Naive thymus-derived CD4-positive, alpha-beta T cell (primary cell): Measurements from ENCODE around the gene WDFY1. TPM values are rescaled to one million over a fixed set of nuclear protein-coding genes. Genes with fewer than 3 reads are reported as not detected.
A peak's percentile ranks its signal among the peaks of the same experiment; 100 is the strongest.

ENCODE experiments used
- ATAC-seq: fragments of 150-1000 bp; cut with Tn5 transposase; 2 replicates; pipeline ENCODE4 v1.10.0; 2021; ENCODE audit warnings: mild to moderate bottlenecking, moderate library complexity
- CTCF ChIA-PET: fragments of 350-600 bp; sonication (Branson Sonifier 250); formaldehyde crosslinking; loops from one replicate; lab custom pipeline; 2021; ENCODE audit warnings: antibody characterized with exemption; lab: Charles Lee
- POLR2A ChIA-PET: fragments of 350-600 bp; sonication (Branson Sonifier 250); formaldehyde crosslinking; loops from one replicate; lab custom pipeline; 2021; ENCODE audit warnings: antibody characterized with exemption, inconsistent platforms; lab: Charles Lee
- DNase-seq, 9 donors: peaks; one replicate each; pipeline versions ENCODE4 v3.0.0 to v3.0.0-alpha.2; 2020 to 2022; ENCODE audit warnings: mixed read lengths in 1 of 9
- H3K27ac ChIP-seq: one replicate; pipeline ENCODE4 v1.7.0; 2013; ENCODE audit warnings: mild to moderate bottlenecking, low read depth, low read length, moderate library complexity
- H3K27me3 ChIP-seq, 2 donors: one replicate each; pipeline ENCODE4 v1.7.0; 2013; ENCODE audit warnings: low read length in 2 of 2, mild to moderate bottlenecking in 2 of 2, moderate library complexity in 2 of 2; ENCODE audit not compliant: control insufficient read depth in 2 of 2, insufficient read depth in 2 of 2
- H3K36me3 ChIP-seq, 3 experiments: 1 replicate in 2 of 3; 2 replicates in 1 of 3; pipeline ENCODE4 v1.7.0; 2013; ENCODE audit warnings: low read length in 3 of 3, mild to moderate bottlenecking in 3 of 3, moderate library complexity in 1 of 3; ENCODE audit not compliant: insufficient read depth in 3 of 3, control insufficient read depth in 2 of 3
- H3K4me1 ChIP-seq, 2 donors: one replicate each; pipeline ENCODE4 v1.7.0; 2013; ENCODE audit warnings: low read length in 2 of 2, mild to moderate bottlenecking in 2 of 2, moderate library complexity in 1 of 2; ENCODE audit not compliant: control insufficient read depth in 2 of 2, insufficient read depth in 2 of 2
- H3K4me3 ChIP-seq: 2 replicates; pipeline ENCODE4 v1.7.0; 2013; ENCODE audit warnings: mild to moderate bottlenecking, low read length
- H3K9me3 ChIP-seq, 3 experiments: 1 replicate in 2 of 3; 2 replicates in 1 of 3; pipeline ENCODE4 v1.7.0; 2013; ENCODE audit warnings: low read length in 3 of 3; ENCODE audit not compliant: control insufficient read depth in 2 of 3
- H3K27ac Mint-ChIP-seq, 9 donors: one replicate each; pipeline ENCODE4 v1.8.0; 2020 to 2022; ENCODE audit warnings: mixed read lengths in 9 of 9, mild to moderate bottlenecking in 8 of 9, moderate library complexity in 5 of 9, inconsistent platforms in 2 of 9
- H3K27me3 Mint-ChIP-seq, 5 donors: one replicate each; pipeline ENCODE4 v1.8.0; 2021 to 2022; ENCODE audit warnings: mixed read lengths in 5 of 5, mild to moderate bottlenecking in 1 of 5
- H3K36me3 Mint-ChIP-seq, 5 donors: one replicate each; pipeline ENCODE4 v1.8.0; 2020 to 2022; ENCODE audit warnings: mixed read lengths in 5 of 5, mild to moderate bottlenecking in 3 of 5, inconsistent platforms in 1 of 5
- H3K4me1 Mint-ChIP-seq, 7 donors: one replicate each; pipeline ENCODE4 v1.8.0; 2020 to 2022; ENCODE audit warnings: mixed read lengths in 7 of 7, mild to moderate bottlenecking in 3 of 7, inconsistent platforms in 1 of 7
- H3K4me3 Mint-ChIP-seq, 10 donors: one replicate each; pipeline ENCODE4 v1.8.0; 2020 to 2022; ENCODE audit warnings: mild to moderate bottlenecking in 10 of 10, mixed read lengths in 10 of 10, moderate library complexity in 6 of 10, inconsistent platforms in 2 of 10
- H3K9me3 Mint-ChIP-seq, 11 donors: one replicate each; pipeline ENCODE4 v1.8.0; 2020 to 2022; ENCODE audit warnings: mixed read lengths in 11 of 11, mild to moderate bottlenecking in 4 of 11, inconsistent platforms in 1 of 11, moderate library complexity in 1 of 11
- intact Hi-C, 2 donors: fragments of 100-400 bp; cut with micrococcal nuclease; formaldehyde crosslinking; loops; one replicate each; pipeline ENCODE4 v1.15.1; 2023
- polyA plus RNA-seq, 2 donors: library from polyadenylated mRNA; unstranded; fragments of 300-500 nt; fragmentation: Illumina TruSeq; gene quantifications; one replicate each; pipeline ENCODE4 v1.2.3, GENCODE V29; 2021
- total RNA-seq, 6 experiments: library from RNA in 5 of 6; stranded (reverse) in 5 of 6; gene quantifications; 1 replicate in 5 of 6; 2 replicates in 1 of 6; pipeline ENCODE4 v1.2.3 and lab custom pipeline; 2021 to 2026

WDFY1 gene
- total and polyA plus RNA-seq, 7 experiments from 2014 or later: 13.9 to 80.1 (median 27.4) TPM

DNA sequence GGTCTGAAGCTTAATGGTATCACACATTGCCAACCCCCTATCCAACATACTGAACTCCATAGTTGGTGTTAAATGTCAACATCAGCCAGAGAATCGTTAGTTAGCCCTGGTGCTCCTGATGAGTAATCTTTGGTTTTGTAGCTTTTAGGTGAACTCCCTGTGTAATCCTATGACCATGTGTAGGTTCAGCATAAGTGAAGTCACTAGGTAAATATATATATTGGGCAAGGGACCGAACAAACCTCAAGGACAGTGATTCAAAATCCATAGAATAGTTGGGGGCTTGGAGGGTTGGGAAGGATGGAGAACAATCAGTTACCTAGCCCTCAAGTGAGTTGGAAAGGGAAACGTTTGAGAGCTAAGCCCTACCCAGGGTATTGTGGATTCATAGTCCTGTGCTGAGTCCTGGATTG lies 91.7 kb downstream of the WDFY1 start:
- intact Hi-C loops: no loop called here
- POLR2A ChIA-PET: interaction anchor here (0.6 kb wide), 1 partner anchor 14 kb away, joined by 3 read pairs; no protein-coding TSS in a partner anchor
- Mint-ChIP-seq H3K4me1 (peaks cover 0 to 23% (median 7%) of the 10 kb centered on the region in 7 donors), H3K9me3 (peaks cover 0 to 22% (median 8%) of the 10 kb centered on the region in 11 donors), H3K4me3 (no peak overlapping the region), H3K36me3 (peaks cover 9 to 50% (median 27%) of the 10 kb centered on the region in 5 donors), H3K27me3 (no peaks in the 10 kb centered on the region), H3K27ac (no peak overlapping the region)
- H3K27me3 ChIP-seq: no peaks in the 10 kb centered on the region
- H3K4me3 ChIP-seq: no peak overlapping the region
- CTCF ChIA-PET: interaction anchor here (0.6 kb wide), 1 partner anchor 9 kb away, joined by 3 read pairs; no protein-coding TSS in a partner anchor
- H3K4me1 ChIP-seq: no peaks in the 10 kb centered on the region
- H3K27ac ChIP-seq: no peak overlapping the region
- H3K36me3 ChIP-seq: no peaks in the 10 kb centered on the region
- DNase-seq (no peak), ATAC-seq (no peak)
- H3K9me3 ChIP-seq: no peaks in the 10 kb centered on the region

DNA sequence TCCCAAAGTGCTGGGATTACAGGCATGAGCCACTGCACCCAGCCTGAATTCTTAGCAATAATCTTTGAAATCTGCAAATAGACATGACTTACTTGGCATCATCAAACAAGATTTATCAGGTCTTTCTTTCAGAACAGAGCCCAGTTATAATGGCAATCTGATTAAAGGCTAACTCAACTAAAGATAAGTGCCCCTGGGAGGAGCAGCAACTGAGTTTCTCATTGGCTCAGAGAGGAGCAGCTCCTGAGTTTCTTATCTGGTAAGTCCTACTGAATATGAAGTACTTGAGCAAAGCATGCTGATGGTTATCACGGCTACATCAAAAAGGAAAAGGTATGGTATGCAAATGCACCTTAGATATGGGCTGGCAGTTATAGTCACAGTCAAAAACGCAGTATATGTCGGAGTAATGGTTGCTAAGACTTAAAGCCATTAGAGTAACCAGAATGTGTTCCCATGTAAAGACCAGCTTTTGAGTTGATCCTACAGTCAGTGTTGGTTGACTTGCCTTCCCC lies 92.8 kb downstream of the WDFY1 start:
- Mint-ChIP-seq H3K4me3 (no peak overlapping the region), H3K36me3 (peaks cover 9 to 57% (median 33%) of the 10 kb centered on the region in 5 donors), H3K4me1 (peaks cover 0 to 33% (median 11%) of the 10 kb centered on the region in 7 donors), H3K9me3 (peaks cover 0 to 24% (median 8%) of the 10 kb centered on the region in 11 donors), H3K27ac (no peak overlapping the region), H3K27me3 (no peaks in the 10 kb centered on the region)
- DNase-seq: no peak
- intact Hi-C loops: no loop called here
- POLR2A ChIA-PET: no interaction called here
- no peak for ATAC-seq
- no peaks in the 10 kb centered on the region for H3K27me3 ChIP-seq
- H3K4me1 ChIP-seq: no peaks in the 10 kb centered on the region
- H3K27ac ChIP-seq: no peak overlapping the region
- CTCF ChIA-PET: no interaction called here
- H3K9me3 ChIP-seq: no peaks in the 10 kb centered on the region
- no peak overlapping the region for H3K4me3 ChIP-seq
- H3K36me3 ChIP-seq: no peaks in the 10 kb centered on the region

DNA sequence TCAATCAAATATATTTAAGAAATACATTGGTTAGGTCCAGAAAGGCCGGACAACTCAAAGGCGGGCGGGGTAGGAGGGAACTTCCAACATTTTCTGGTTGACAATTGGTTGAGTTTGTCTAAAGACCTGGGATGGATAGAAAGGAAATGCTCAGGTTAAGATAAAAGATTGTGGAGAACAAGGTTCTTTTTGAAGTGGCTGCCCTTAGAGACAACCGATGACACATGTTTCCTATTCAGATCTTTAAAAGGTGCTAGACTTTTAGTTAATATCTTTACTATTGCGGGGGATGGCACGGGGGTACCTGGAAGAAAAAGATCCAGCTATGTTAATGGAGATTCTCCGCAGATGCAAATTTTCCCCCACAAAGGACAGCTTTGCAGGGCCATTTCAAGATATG lies 97.7 kb downstream of the WDFY1 start:
- Mint-ChIP-seq H3K4me3 (no peak overlapping the region), H3K27ac (no peak overlapping the region), H3K9me3 (peaks cover 0 to 20% (median 8%) of the 10 kb centered on the region in 11 donors), H3K4me1 (peaks cover 0 to 30% (median 12%) of the 10 kb centered on the region in 7 donors), H3K36me3 (peaks cover 9 to 43% (median 29%) of the 10 kb centered on the region in 5 donors), H3K27me3 (no peaks in the 10 kb centered on the region)
- Histone ChIP-seq H3K27me3 (no peaks in the 10 kb centered on the region), H3K4me1 (no peaks in the 10 kb centered on the region), H3K36me3 (no peaks in the 10 kb centered on the region), H3K4me3 (no peak overlapping the region), H3K27ac (no peak overlapping the region), H3K9me3 (no peaks in the 10 kb centered on the region)
- DNase-seq (no peak), ATAC-seq (no peak)
- ChIA-PET CTCF (no interaction called here), POLR2A (no interaction called here)
- intact Hi-C loops: no loop called here

DNA sequence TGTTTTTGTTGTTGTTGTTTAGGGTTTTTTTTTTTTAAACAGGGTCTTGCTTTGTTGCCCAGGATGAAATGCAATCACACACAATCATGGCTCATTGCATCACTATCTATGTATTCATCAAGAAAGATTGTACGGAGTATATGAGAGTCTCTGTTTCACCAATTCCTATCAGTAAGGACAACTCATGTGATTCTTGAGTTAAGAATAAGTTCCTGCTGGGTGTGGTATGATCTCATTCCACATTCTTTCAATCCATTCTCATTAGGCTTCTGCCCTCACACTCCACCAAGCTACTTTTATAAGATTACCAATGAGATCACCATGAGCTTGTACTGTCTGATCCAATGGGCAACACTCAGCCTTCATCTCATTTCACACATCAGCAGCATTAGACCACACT lies 98.6 kb downstream of the WDFY1 start:
- intact Hi-C loops: no loop called here
- H3K27me3 Mint-ChIP-seq: no peaks in the 10 kb centered on the region

DNA sequence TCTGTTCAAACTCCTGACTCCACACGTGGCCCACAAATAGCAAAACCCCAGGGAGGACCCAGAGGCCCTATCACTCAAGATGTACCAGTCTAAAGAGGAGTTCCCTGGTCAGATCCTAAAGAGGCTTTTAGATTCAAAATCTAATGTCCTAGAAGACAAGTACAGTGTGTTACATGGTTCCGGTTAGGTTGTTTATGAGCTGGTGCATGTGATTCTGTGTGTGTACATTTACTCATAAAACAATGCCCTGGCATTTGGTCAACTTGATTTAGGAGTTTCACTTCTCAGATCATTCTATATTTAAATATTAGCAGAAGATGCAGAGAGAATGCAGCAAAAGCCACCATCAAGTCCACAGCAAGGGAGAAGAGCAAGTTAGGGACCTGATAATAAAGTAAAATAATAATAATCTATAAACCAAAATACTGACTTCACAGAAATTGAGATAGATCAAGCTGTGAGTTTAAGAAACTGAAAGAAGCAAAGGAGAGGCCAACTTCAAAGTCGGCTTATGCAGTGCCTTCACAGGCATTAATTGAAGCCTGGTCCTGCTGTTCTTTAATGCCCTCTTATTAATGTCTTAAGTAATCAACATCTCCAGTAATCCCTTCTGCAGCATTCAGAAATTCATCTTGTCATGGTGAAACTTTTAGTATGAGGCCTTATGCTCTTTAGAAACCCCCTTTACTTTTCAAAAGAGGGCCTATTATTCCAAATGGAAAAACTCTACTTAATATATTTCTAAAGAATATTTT lies 103.5 kb downstream of the WDFY1 start:
- no peaks in the 10 kb centered on the region for H3K9me3 ChIP-seq
- DNase-seq (no peak), ATAC-seq (no peak)
- H3K36me3 Mint-ChIP-seq: peaks cover 0 to 1% (median 0%) of the 10 kb centered on the region in 5 donors
- ChIA-PET CTCF (no interaction called here), POLR2A (no interaction called here)
- peak overlapping the region in 1 of 9 donors; percentile 10 for H3K27ac Mint-ChIP-seq
- no peaks in the 10 kb centered on the region for H3K4me1 ChIP-seq
- H3K27ac ChIP-seq: no peak overlapping the region
- peaks cover 0 to 13% (median 8%) of the 10 kb centered on the region in 7 donors for H3K4me1 Mint-ChIP-seq
- peaks cover 0 to 4% (median 0%) of the 10 kb centered on the region in 3 experiments for H3K36me3 ChIP-seq
- no peaks in the 10 kb centered on the region for H3K27me3 Mint-ChIP-seq
- no peaks in the 10 kb centered on the region for H3K27me3 ChIP-seq
- H3K9me3 Mint-ChIP-seq: no peaks in the 10 kb centered on the region
- no peak overlapping the region for H3K4me3 ChIP-seq
- intact Hi-C loops: no loop called here
- H3K4me3 Mint-ChIP-seq: no peak overlapping the region

More for the DNA sequence above, 98.6 kb downstream of the WDFY1 start:
- ATAC-seq (no peak), DNase-seq (no peak)
- Mint-ChIP-seq H3K4me1 (peaks cover 0 to 24% (median 12%) of the 10 kb centered on the region in 7 donors), H3K4me3 (no peak overlapping the region), H3K27ac (no peak overlapping the region), H3K9me3 (peaks cover 0 to 20% (median 8%) of the 10 kb centered on the region in 11 donors), H3K36me3 (peaks cover 9 to 38% (median 29%) of the 10 kb centered on the region in 5 donors)
- Histone ChIP-seq H3K27me3 (no peaks in the 10 kb centered on the region), H3K4me3 (no peak overlapping the region), H3K27ac (no peak overlapping the region), H3K4me1 (no peaks in the 10 kb centered on the region), H3K9me3 (no peaks in the 10 kb centered on the region), H3K36me3 (no peaks in the 10 kb centered on the region)
- ChIA-PET CTCF (no interaction called here), POLR2A (no interaction called here)

DNA sequence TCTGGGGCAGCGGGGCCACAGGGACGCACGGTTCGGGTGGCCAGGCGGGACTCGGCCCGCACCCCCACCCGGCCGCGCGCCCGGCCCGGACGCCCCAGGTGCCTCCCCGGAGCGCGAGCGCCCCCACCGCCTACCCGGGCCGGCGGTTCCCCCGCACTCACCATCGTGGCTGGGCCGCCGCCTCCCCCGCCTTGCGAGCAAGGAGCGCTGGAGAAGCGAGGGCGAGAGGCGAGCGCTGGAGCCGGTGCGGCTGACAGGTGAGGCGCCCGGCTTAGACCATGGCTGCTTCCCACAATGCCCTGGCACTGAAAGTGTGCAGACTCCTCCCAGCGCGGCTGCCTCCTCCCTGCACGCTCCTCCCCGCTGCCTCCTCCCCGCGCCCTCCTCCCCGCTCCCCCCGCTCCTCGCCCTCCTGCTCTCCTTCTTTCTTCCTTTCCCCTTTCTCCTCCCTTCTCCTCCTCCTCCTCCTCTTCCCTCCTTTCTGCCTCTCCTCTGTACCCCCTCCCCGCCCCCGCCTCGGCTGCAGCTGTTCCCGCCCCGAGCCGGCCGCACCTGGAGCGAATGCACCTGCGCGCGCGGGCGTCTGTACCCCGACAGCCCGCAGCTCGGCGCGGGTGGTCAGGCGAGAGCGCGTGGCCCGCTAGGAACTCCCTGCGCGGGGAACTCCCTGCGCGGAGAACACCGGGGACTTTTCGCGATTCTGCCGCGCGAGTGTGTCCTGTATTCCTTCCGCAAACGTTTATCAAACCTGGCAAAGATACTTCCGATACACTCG lies 107.7 kb downstream of the WDFY1 start, which contains the start of gene AP1S3:
TSS of gene AP1S3 (minus strand) at position 296 of the 775 bp plus-strand sequence. CDS start at position 164, 132 bp downstream.
- no peaks in the 10 kb centered on the region for H3K9me3 Mint-ChIP-seq
- ChIA-PET POLR2A (no interaction called here), CTCF (no interaction called here)
- Histone ChIP-seq H3K36me3 (peaks cover 0 to 4% (median 0%) of the 10 kb centered on the region in 3 experiments), H3K4me3 (peak within 1 kb of the TSS; percentile 69), H3K27ac (peak within 1 kb of the TSS; percentile 60), H3K9me3 (no peaks in the 10 kb centered on the region), H3K4me1 (no peaks in the 10 kb centered on the region), H3K27me3 (no peaks in the 10 kb centered on the region)
- H3K4me3 Mint-ChIP-seq: peak within 1 kb of the TSS; percentile 87 to 97 (median 94)
- peak; percentile 30 to 75 (median 58) for DNase-seq
- H3K4me1 Mint-ChIP-seq: peaks cover 0 to 20% (median 12%) of the 10 kb centered on the region in 7 donors
- H3K36me3 Mint-ChIP-seq: no peaks in the 10 kb centered on the region
- intact Hi-C loops: loop anchor here (1.0 to 10.0 kb wide), 8 partner anchors 27 to 973 kb away; partner anchors contain the start of genes MRPL44 (in 2 of the 2), ACSL3 (in 1 of the 2), CUL3 (in 1 of the 2) and SERPINE2 (in 1 of the 2)
- H3K27me3 Mint-ChIP-seq: no peaks in the 10 kb centered on the region
- peak; percentile 88 for ATAC-seq
- peak within 1 kb of the TSS; percentile 36 to 84 (median 76) for H3K27ac Mint-ChIP-seq
